Thyroid gland (tissue), 4 donors: ENCODE data around the gene PERP. TPM values are rescaled to one million over a fixed set of nuclear protein-coding genes. Genes with fewer than 3 reads are reported as not detected.
"Not testable (repeated sequence)": the region's sequence is repeated elsewhere in the genome, so short reads cannot be mapped to it uniquely, and the experiment has no call there.

Source experiments
- DNase-seq, 2 donors: peaks; one replicate each; pipeline ENCODE4 v3.0.0-alpha.2; 2019
- H3K27ac ChIP-seq, 3 donors: fragments of 200-600 bp; sonication (generic); 1 replicate in 2 of 3; 2 replicates in 1 of 3; pipeline ENCODE4 v1.5.1; 2016 to 2019; ENCODE audit warnings: mild to moderate bottlenecking in 1 of 3, moderate library complexity in 1 of 3
- H3K27me3 ChIP-seq: fragments of 200-600 bp; sonication (generic); one replicate; pipeline ENCODE4 v1.5.1; 2019
- H3K36me3 ChIP-seq, 2 donors: fragments of 200-600 bp; sonication (generic); one replicate each; pipeline ENCODE4 v1.5.1; 2016 to 2019
- H3K4me1 ChIP-seq, 2 donors: fragments of 200-600 bp; sonication (generic); one replicate each; pipeline ENCODE4 v1.5.1; 2017 to 2019
- H3K4me3 ChIP-seq, 3 donors: fragments of 200-600 bp; sonication (generic); replicated peaks in 1 of 3; 1 replicate in 2 of 3; 2 replicates in 1 of 3; pipeline ENCODE4 v1.5.1; 2016; ENCODE audit warnings: mild to moderate bottlenecking in 1 of 3
- H3K9me3 ChIP-seq: fragments of 200-600 bp; sonication (generic); one replicate; pipeline ENCODE4 v1.5.1; 2017
- CTCF ChIP-seq, 6 experiments: fragments of 200-600 bp in 3 of 6; fragments of 450-650 bp in 3 of 6; sonication (generic) in 3 of 6; IDR thresholded peaks; one replicate each; pipeline ENCODE4 v1.5.1; 2016 to 2019; ENCODE audit warnings: antibody characterized with exemption in 6 of 6, mild to moderate bottlenecking in 2 of 6, inconsistent platforms in 1 of 6, moderate library complexity in 1 of 6
- POLR2A ChIP-seq, 2 donors: fragments of 450-650 bp; IDR thresholded peaks; one replicate each; pipeline ENCODE4 v1.6.1; 2017; ENCODE audit warnings: antibody characterized with exemption in 2 of 2, mild to moderate bottlenecking in 2 of 2, moderate library complexity in 1 of 2
- WGBS, 2 donors: methylation state at CpG; one replicate each; pipeline ENCODE4 v1.1.5; 2017; 5-methylcytosine and 5-hydroxymethylcytosine counted together
- intact Hi-C: fragments of 100-400 bp; cut with DNase I; formaldehyde crosslinking; loops from one replicate; pipeline ENCODE4 v1.15.1; 2023
- total RNA-seq, 4 donors: library from RNA; depleted of rRNA; stranded (reverse); fragments of >200 nt; gene quantifications; one replicate each; pipeline ENCODE4 v1.2.3, GENCODE V29; 2016

PERP gene
- total RNA-seq, 4 donors from 2014 or later, result 26.4 to 47.8 (median 31.2) TPM

- H3K36me3 ChIP-seq, result no peaks in the 10 kb centered on the region
- no peaks in the 10 kb centered on the region for H3K4me1 ChIP-seq
- H3K9me3 ChIP-seq, result no peaks in the 10 kb centered on the region
- TF ChIP-seq CTCF (IDR thresholded peaks at IDR 0.05) (no peak), POLR2A (IDR thresholded peaks at IDR 0.05) (no peak)
- H3K27me3 ChIP-seq, result no peaks in the 10 kb centered on the region
- intact Hi-C loops, result no loop called here
- H3K4me3 ChIP-seq, result no peak overlapping the region
- 86 to 95% methylated on average over 8 of the region's 8 CpGs for WGBS, 2 donors
- DNase-seq, result no peak
- H3K27ac ChIP-seq, result no peak overlapping the region
Measured at GRCh38 chr6:138129190-138129589, 22.0 kb upstream of the PERP start.

- Histone ChIP-seq H3K4me3 (no peak overlapping the region), H3K9me3 (no peaks in the 10 kb centered on the region), H3K27me3 (no peaks in the 10 kb centered on the region), H3K4me1 (no peaks in the 10 kb centered on the region), H3K36me3 (no peaks in the 10 kb centered on the region), H3K27ac (no peak overlapping the region)
- no peak for DNase-seq
- WGBS, 2 donors, result 91 to 94% methylated on average over 3 of the region's 3 CpGs
- intact Hi-C loops, result no loop called here
- TF ChIP-seq POLR2A (IDR thresholded peaks at IDR 0.05), result no peak
- no peak for TF ChIP-seq CTCF (IDR thresholded peaks at IDR 0.05)
Measured at GRCh38 chr6:138128096-138128495, 20.9 kb upstream of the PERP start.

GRCh38 chr6:138124096-138124495 lies 16.9 kb upstream of the PERP start:
- intact Hi-C loops, result no loop called here
- 93 to 95% methylated on average over 4 of the region's 4 CpGs for WGBS, 2 donors

GRCh38 chr6:138119976-138120375 lies 12.8 kb upstream of the PERP start:
- Histone ChIP-seq H3K36me3 (no peaks in the 10 kb centered on the region), H3K9me3 (no peaks in the 10 kb centered on the region), H3K27me3 (no peaks in the 10 kb centered on the region), H3K27ac (no peak overlapping the region), H3K4me1 (no peaks in the 10 kb centered on the region), H3K4me3 (no peak overlapping the region)
- DNase-seq, result no peak
- TF ChIP-seq POLR2A (IDR thresholded peaks at IDR 0.05) (no peak), CTCF (IDR thresholded peaks at IDR 0.05) (no peak)
- intact Hi-C loops, result loop anchor here (5.0 to 10.0 kb wide), 4 partner anchors 167 to 475 kb away; partner anchors contain the start of gene HEBP2

More at GRCh38 chr6:138124096-138124495, 16.9 kb upstream of the PERP start:
- Histone ChIP-seq H3K4me3 (no peak overlapping the region), H3K36me3 (no peaks in the 10 kb centered on the region), H3K4me1 (no peaks in the 10 kb centered on the region), H3K9me3 (no peaks in the 10 kb centered on the region), H3K27ac (no peak overlapping the region), H3K27me3 (no peaks in the 10 kb centered on the region)
- TF ChIP-seq CTCF (IDR thresholded peaks at IDR 0.05) (no peak), POLR2A (IDR thresholded peaks at IDR 0.05) (no peak)
- no peak for DNase-seq

GRCh38 chr6:138119229-138119628 lies 12.0 kb upstream of the PERP start:
- 90 to 91% methylated on average over 1 of the region's 1 CpG for WGBS, 2 donors
- not testable (repeated sequence) for H3K27ac ChIP-seq, H3K4me3 ChIP-seq, H3K4me1 ChIP-seq, DNase-seq, H3K36me3 ChIP-seq, H3K9me3 ChIP-seq, H3K27me3 ChIP-seq
- intact Hi-C loops, result loop anchor here (5.0 to 10.0 kb wide), 4 partner anchors 168 to 476 kb away; partner anchors contain the start of gene HEBP2
